C4-2B (cell line): Measurements from ENCODE around the gene HELZ.

ENCODE experiments used
- ZFX ChIP-seq: fragments of 450-650 bp; IDR thresholded peaks from 2 replicates; pipeline ENCODE4 v1.6.1; 2017
- TF ChIP-seq, protein P1 (sequence below): fragments of 450-650 bp; conservative IDR thresholded peaks from 2 replicates; pipeline ENCODE4 v1.5.1; 2017; ENCODE audit warnings: mild to moderate bottlenecking

DNA sequence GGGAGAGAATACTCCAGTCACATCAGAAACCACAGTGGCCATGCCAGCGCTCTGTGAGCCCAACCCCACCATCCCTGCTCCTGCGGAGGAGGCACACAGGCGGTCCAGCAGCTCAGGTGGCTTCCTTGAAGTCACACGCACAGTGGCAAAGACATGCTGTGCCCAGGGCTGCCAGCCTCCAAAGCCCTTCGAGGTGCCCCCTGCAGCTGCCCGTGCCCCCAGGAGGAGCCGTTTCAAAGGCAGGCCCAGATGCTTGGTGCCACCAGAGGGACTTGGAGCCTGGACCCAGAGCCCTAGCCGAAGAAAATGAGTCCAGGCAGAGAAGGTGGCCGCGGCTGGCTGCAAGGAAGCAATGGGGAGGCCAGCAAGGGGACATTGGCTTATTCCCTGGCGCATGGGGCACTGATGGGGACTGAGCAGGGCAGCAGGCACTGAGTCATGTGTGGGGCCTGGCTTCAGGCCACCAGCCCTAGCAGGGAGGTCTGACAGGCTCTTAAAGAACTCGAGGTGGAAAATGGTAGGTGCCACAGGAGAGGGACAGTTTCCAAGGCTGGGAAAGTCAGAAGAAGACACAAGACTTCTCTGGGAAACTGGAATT is 217.9 kb downstream of the HELZ start:
- TF ChIP-seq, protein P1, sequence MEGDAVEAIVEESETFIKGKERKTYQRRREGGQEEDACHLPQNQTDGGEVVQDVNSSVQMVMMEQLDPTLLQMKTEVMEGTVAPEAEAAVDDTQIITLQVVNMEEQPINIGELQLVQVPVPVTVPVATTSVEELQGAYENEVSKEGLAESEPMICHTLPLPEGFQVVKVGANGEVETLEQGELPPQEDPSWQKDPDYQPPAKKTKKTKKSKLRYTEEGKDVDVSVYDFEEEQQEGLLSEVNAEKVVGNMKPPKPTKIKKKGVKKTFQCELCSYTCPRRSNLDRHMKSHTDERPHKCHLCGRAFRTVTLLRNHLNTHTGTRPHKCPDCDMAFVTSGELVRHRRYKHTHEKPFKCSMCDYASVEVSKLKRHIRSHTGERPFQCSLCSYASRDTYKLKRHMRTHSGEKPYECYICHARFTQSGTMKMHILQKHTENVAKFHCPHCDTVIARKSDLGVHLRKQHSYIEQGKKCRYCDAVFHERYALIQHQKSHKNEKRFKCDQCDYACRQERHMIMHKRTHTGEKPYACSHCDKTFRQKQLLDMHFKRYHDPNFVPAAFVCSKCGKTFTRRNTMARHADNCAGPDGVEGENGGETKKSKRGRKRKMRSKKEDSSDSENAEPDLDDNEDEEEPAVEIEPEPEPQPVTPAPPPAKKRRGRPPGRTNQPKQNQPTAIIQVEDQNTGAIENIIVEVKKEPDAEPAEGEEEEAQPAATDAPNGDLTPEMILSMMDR: no peak
- TF ChIP-seq ZFX: no peak
